Adrenal gland (tissue), 5 donors: ENCODE measurements around the gene OR4D2.

Experiments
- CTCF ChIP-seq, 6 experiments: fragments of 450-650 bp in 4 of 6; fragments of 200-600 bp in 2 of 6; sonication (generic) in 1 of 6; IDR thresholded peaks; 1 replicate in 5 of 6; 2 replicates in 1 of 6; pipeline versions ENCODE4 v1.5.1 to v1.8.0; 2016 to 2021; ENCODE audit warnings: antibody characterized with exemption in 6 of 6, mild to moderate bottlenecking in 2 of 6, moderate library complexity in 1 of 6
- POLR2A ChIP-seq, 2 donors: fragments of 450-650 bp; IDR thresholded peaks; one replicate each; pipeline ENCODE4 v1.6.1; 2017; ENCODE audit warnings: antibody characterized with exemption in 2 of 2, mild to moderate bottlenecking in 2 of 2, moderate library complexity in 1 of 2
- donor health status: DM: no; HTN: no; CAD: no.

DNA sequence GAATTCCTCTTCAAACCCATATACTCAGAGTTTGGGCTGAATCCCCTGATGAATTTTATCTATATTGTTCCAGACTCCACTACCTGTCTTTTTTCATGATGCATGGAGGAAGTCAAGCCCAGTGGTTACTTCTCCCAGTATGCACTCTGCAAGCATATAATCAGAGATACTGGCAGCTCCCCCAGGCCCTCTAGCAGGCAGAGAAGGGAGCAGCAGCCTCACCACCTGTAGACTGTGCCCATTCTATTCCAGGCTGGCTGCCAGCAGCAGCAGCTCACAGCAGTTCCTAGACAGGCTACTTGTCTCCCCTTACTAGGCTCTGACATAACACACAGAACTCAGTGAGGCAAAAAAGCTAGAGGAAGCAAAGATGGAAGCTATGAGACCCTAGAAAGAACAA is 48.9 kb downstream of the OR4D2 start:
- TF ChIP-seq POLR2A (IDR thresholded peaks at IDR 0.05) = no peak
- no peak for TF ChIP-seq CTCF (IDR thresholded peaks at IDR 0.05)
